CD4-positive, alpha-beta T cell treated with Interleukin-12 subunit alpha and Interleukin-12 subunit beta, for 1 hour (primary cell): ENCODE results near the gene TMEM132D.

Source experiments
- DNase-seq: peaks from one replicate; pipeline ENCODE4 v3.0.0-alpha.2; 2020

The TMEM132D gene

DNA sequence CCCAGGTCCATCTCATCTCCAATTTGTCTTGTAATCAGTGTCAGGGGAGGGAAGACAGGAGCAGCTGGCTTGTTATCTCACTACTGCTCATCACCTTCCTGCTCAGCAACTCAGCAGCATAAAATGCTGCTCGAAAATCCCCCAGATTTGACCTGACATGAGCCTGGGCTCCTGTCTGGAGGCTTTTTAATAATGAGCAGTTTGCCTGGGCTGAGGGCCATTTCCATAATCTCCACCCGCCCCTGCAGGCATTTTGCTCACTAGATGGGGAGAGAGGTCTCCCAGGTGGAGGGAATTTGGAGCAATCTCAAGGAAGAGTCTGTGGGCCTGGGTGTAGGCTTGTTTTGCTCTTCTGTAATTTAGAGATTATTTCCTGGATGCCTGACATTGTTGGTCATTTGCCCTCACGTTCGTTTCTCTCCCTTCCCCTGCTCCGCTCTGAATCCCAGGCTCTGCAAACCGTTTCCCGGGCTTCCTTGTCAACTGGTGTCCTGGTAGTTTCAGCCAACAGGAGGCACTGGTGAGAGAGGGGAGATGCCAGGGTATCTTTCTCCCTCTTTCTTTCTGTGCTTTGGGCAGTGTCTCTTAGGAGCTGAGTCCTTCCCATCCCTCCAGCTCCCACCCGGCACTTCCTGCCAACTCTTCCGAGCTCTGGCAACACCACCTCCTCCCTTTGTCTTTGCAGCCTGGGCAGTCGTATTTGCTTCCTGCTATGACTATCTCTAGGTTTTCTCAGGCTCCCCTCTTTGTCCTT lies 751.3 kb downstream of the TMEM132D start:
- DNase-seq = no peak

GRCh38 chr12:129150721-129151120 lies 753.1 kb downstream of the TMEM132D start:
- DNase-seq = no peak

DNA sequence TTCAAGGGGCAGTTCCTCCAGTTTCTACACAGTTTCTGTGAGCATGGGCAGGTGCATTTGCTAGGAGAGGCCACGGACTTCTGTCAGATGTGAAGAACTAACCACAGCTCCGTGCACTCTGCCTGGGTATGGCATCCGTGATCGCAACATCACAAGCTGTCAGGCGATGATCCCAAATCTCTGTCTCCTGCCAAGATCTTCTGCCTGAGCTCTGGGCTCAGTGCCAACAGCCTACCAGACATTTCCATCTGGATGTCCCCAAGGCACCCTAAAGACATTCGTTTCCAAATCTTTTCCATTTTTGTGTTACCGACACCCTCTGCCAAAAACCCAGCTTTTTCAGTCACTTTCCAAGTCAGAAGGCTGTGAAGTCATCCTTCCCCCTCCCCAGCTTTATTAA lies 758.4 kb downstream of the TMEM132D start:
- no peak for DNase-seq

DNA sequence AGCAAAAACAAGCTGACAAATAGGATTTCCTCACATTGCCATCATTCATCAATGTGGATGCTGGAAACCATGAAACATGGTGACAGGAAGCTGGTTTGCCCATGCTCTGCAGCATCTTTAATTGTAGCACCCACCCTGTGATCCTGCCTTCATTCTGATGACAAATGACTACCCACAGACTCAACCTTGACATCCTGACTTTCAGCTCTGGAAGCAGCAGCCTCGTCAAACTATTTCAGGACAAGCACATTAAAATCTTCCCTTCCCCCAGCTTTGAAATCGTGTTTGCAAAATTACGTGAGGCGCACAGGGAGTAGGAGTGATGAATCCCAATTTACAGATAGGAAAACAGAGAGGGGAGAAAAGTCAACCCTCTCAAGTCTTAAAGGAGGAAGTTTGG lies 765.0 kb downstream of the TMEM132D start:
- DNase-seq = no peak

GRCh38 chr12:129136694-129137325 lies 767.0 kb downstream of the TMEM132D start:
- DNase-seq = no peak

DNA sequence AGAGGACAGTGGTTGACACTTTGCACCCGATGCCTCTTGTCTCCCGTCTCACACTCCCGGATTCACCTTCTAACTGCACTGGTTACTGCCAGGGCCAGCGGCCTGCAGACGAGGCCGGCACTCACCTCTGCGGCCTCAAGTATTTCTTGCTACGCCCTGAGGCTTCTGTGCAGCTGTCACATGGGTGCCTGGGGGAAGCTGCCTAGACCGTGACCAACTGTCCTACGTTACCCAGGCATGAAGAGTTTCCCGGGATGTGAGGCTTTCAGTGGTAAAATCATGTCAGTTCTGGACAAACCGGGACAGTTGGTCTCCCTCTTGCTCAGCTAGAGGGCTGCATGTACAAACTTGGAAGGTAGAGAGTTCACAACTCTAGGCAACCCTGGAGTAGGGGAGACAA lies 776.1 kb downstream of the TMEM132D start:
- no peak for DNase-seq

GRCh38 chr12:129127211-129127610 lies 776.6 kb downstream of the TMEM132D start:
- DNase-seq = no peak

GRCh38 chr12:129119537-129119936 lies 784.3 kb downstream of the TMEM132D start:
- no peak for DNase-seq

DNA sequence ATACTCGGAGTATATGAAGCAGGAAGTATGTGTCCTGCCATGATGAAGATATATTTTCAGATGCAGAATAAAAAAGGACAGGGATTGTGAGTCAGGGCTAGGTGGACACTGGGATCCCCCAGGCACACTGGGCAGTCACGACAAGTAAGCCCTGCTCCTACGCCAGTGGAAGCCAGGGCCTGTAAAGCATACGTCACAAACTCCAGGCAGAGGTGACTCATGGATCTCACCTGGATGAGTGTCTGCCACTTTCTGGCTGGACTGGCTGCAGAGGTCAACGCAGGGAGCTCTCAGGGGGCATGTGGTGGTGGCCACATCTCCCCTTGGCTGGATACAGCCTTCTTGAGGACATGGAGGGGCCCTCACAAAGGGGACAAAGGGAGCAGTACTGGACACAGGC lies 788.3 kb downstream of the TMEM132D start:
- no peak for DNase-seq

DNA sequence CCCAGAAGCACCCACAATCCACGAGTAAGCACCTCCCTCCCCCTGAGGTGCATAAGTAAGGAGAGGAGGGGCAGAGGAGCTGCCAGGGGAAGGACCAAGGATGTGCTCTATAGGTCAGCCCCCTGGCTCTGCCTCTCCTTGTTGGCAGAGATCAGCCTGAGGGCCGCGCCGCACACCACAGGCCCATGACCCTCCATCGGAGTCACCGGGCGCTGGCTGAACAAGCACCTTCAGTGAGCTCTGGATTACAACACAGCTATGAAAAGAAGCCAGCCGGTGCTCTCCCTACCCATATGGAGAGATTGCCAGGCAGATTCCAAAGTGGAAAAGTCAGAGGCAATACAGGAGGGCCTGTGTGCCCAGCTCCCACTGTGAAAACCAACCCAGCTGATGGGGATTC lies 793.2 kb downstream of the TMEM132D start:
- DNase-seq = no peak

- no peak for DNase-seq
Observed at GRCh38 chr12:129109174-129110001, 794.4 kb downstream of the TMEM132D start.

DNA sequence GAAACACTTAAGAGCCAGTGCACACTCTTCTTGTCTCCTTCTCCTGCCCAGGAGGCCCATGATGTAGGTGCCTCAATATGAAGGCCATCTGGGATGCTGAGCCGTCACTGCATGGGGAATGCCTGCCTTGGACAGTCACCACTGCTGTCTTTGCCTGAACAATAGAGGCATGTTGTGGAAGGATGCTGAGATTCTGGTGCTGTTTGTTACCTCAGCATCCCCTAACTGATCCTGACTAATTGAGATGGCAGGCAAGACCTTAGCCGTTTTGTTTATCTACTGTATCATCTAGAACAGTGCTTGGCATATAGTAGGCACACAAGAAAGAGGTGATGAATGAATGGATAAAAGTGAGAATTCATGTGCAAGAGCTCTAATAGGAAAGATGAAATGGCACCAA lies 797.1 kb downstream of the TMEM132D start:
- no peak for DNase-seq

GRCh38 chr12:129103231-129103630 lies 800.6 kb downstream of the TMEM132D start:
- DNase-seq = no peak

- DNase-seq = no peak
Observed at GRCh38 chr12:129102233-129102632, 801.6 kb downstream of the TMEM132D start.

GRCh38 chr12:129101816-129102215 lies 802.0 kb downstream of the TMEM132D start:
- DNase-seq = no peak

GRCh38 chr12:129101404-129101803 lies 802.4 kb downstream of the TMEM132D start:
- no peak for DNase-seq

- no peak for DNase-seq
Observed at GRCh38 chr12:129097451-129097850, 806.4 kb downstream of the TMEM132D start.

- no peak for DNase-seq
Observed at GRCh38 chr12:129096968-129097367, 806.9 kb downstream of the TMEM132D start.

GRCh38 chr12:129096184-129096583 lies 807.6 kb downstream of the TMEM132D start:
- no peak for DNase-seq

DNA sequence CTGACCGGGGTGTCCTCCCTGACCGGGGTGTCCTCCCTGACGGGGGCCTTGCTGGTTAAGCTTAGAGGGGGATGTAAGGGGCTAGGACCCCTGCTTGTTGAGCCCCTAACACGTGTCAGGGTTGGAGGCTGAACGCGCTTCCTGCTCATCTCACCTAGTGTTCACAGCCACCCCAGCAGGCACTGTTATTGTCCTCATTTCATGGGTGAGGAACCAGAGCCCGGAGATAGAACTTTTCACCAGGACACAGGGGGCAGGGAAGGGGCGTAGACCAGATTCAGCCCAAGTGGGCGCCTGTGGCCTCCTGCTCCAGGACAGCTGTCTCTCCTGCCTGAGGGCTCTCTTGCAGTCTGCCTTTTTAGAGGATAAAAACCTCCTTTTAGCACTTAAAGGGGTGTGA lies 814.2 kb downstream of the TMEM132D start:
- DNase-seq = no peak

DNA sequence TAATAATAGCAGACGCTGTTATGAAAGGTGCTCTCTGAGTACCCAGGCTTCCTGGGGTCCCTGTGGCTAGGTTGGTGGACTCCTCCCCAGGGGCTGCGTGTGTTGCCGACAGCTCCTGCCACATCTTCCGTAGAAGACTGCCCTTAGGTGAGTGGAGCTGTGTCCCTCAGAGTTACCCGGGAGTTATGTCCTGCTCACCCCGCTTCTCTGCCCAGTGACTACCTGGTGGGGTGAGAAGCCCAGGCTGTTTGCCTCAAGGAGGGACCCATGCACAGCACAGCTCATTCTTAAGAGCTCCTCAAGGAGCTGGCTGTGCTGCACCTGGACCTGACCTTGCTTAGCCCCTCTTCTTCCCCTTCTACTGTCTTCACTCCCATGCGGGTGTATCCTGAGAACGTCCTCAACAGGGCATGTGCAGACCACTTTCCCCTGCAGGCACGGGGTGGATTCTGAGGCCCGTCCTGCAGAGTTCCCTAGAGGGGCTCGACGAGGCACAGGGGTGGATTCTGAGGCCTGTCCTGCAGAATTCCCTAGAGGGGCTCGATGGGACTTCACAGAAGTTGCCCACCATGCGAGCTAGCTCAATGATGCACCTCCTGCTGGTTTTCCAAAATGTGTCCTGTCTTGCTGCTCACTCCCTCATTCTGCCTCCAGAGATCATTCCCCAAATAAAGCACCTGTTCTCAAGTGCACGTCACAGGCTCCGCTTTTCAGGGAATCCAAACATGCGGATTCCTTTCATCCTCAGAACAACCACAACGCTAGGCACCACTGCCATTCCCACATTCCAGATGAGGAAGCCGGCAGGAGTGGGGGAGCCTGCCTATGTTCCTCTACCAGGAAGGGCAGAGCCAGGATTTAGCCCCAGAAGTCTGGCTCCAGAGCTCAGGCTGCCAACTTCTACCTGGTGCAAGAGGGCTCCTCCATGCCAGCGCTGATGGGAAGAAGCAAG lies 818.7 kb downstream of the TMEM132D start:
- no peak for DNase-seq

DNA sequence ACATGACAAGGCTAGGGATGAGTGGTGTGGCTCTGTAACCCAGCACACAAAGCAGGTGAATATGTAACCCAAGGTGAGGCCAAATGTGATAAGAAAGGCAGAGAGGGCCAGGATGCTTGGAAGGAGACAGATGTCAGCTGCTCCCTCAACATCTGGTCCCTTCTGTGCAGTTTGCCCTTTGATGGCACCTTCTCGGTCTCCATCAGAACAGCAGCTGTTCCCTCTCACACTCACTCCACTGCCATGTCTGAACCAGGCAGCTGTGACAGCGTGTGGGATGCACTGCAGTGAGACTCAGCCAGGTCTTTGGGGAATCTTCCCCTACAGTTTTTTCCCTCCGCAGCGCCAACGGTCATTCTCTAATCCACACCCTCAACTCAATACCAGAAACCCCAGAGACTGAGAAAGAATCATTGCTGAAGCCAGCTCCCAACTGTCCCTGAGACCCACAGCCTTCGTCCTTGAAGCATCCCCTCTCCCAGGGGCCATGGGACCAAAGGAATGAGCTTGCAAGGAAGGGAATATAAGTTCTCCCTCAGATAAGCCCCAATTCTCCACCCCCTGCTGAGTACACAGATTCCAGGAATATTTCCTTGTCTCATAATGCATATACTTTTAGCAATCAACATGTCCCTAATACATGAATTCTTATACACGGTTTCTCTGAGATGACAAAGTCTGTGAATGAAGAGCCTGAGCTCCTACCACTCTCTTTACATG lies 820.5 kb downstream of the TMEM132D start:
- no peak for DNase-seq
